ENCODE results near the gene CLTC.
A peak's percentile ranks its signal among the peaks of the same experiment; 100 is the strongest.

CLTC gene

GRCh38 chr17:59684967-59685366 is 65.3 kb downstream of the CLTC start:
- DNase-seq: no peak

- no peak for DNase-seq
Measured at GRCh38 chr17:59688008-59688407, 68.3 kb downstream of the CLTC start.

GRCh38 chr17:59688496-59688895 is 68.8 kb downstream of the CLTC start:
- no peak for DNase-seq

GRCh38 chr17:59693582-59693981 is 73.9 kb downstream of the CLTC start:
- no peak for DNase-seq

- DNase-seq: no peak
Measured at GRCh38 chr17:59694344-59694743, 74.6 kb downstream of the CLTC start.

- no peak for DNase-seq
Measured at GRCh38 chr17:59695945-59696681, 76.4 kb downstream of the CLTC start.

GRCh38 chr17:59696682-59697277 is 77.1 kb downstream of the CLTC start:
- no peak for DNase-seq

- no peak for DNase-seq
Measured at GRCh38 chr17:59698143-59698542, 78.4 kb downstream of the CLTC start.

- no peak for DNase-seq
Measured at GRCh38 chr17:59699218-59699617, 79.5 kb downstream of the CLTC start.

GRCh38 chr17:59699786-59700185 is 80.1 kb downstream of the CLTC start:
- no peak for DNase-seq

- no peak for DNase-seq
Measured at GRCh38 chr17:59702304-59702703, 82.6 kb downstream of the CLTC start.

GRCh38 chr17:59707149-59707970 is 87.7 kb downstream of the CLTC start, which contains the start of the genes PTRH2 and VMP1:
Gene PTRH2, minus strand, starts transcription at chr17:59707430. Its CDS starts 9,452 bp downstream, at chr17:59697978.
Gene VMP1, plus strand, starts transcription at chr17:59707654. Its CDS starts 23,793 bp downstream, at chr17:59731447.
- peak; percentile 87 to 99 for DNase-seq

GRCh38 chr17:59707971-59708430 is 88.3 kb downstream of the CLTC start:
- no peak for DNase-seq

- no peak for DNase-seq
Measured at GRCh38 chr17:59711936-59712335, 92.2 kb downstream of the CLTC start.

GRCh38 chr17:59712862-59713261 is 93.2 kb downstream of the CLTC start:
- DNase-seq: peak in 1 of 2 donors; percentile 17

- no peak for DNase-seq
Measured at GRCh38 chr17:59714255-59714654, 94.6 kb downstream of the CLTC start.

GRCh38 chr17:59716427-59716826 is 96.7 kb downstream of the CLTC start:
- no peak for DNase-seq

GRCh38 chr17:59719526-59719925 is 99.8 kb downstream of the CLTC start:
- no peak for DNase-seq

GRCh38 chr17:59722623-59723022 is 102.9 kb downstream of the CLTC start:
- no peak for DNase-seq

- no peak for DNase-seq
Measured at GRCh38 chr17:59723041-59723440, 103.3 kb downstream of the CLTC start.

GRCh38 chr17:59723607-59724006 is 103.9 kb downstream of the CLTC start:
- no peak for DNase-seq

- no peak for DNase-seq
Measured at GRCh38 chr17:59725691-59726090, 106.0 kb downstream of the CLTC start.

GRCh38 chr17:59727817-59728533 is 108.3 kb downstream of the CLTC start:
- DNase-seq: no peak

Measured in bone marrow (tissue), 2 donors.